GM12891 (cell line): ENCODE measurements around the gene TMED6.

Experiments used
- POLR2A ChIP-seq: IDR thresholded peaks from 2 replicates; pipeline ENCODE4 v1.6.1; 2011; ENCODE audit warnings: low read depth, low read length, control low read depth
- SPI1 ChIP-seq: IDR thresholded peaks from 2 replicates; pipeline ENCODE4 v1.6.1; 2011; ENCODE audit warnings: low read depth, low read length, control low read depth
- TAF1 ChIP-seq: IDR thresholded peaks from 2 replicates; pipeline ENCODE4 v1.6.1; 2011; ENCODE audit warnings: low read depth, low read length, control low read depth

- TF ChIP-seq POLR2A (no peak), SPI1 (no peak), TAF1 (no peak)
These were observed 42.6 kb upstream of the TMED6 start for GRCh38 chr16:69393898-69394849.
